GM21576 (cell line): ENCODE results near the gene CYP46A1.
"Not testable (repeated sequence)": the region's sequence is repeated elsewhere in the genome, so short reads cannot be mapped to it uniquely, and the experiment has no call there.

Experiments used
- ATAC-seq: cut with Tn5 transposase; IDR thresholded peaks from one replicate; pipeline ENCODE4 v1.9.1; 2021; ENCODE audit warnings: mild to moderate bottlenecking, moderate library complexity; ENCODE audit not compliant: unreplicated experiment

Gene CYP46A1

GRCh38 chr14:99754141-99755067 is 70.3 kb downstream of the CYP46A1 start:
- ATAC-seq = no peak

DNA sequence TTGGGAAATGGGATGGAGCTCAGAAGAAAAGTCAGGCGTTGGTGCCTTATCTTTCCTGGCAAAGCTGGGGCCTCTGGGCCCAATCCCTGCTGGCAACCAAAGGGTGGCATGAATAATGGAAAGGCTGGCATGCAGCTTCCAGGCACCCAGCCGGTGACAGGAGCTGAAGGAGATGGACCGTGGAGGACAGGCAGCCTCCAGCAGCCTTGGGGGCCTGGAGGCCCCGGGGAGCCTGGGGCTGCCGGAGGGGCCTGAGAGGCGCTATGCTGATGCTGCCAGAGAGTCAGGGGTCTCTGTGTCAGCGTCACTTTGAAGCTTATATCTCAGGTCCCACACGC is 70.9 kb downstream of the CYP46A1 start:
- ATAC-seq = no peak

DNA sequence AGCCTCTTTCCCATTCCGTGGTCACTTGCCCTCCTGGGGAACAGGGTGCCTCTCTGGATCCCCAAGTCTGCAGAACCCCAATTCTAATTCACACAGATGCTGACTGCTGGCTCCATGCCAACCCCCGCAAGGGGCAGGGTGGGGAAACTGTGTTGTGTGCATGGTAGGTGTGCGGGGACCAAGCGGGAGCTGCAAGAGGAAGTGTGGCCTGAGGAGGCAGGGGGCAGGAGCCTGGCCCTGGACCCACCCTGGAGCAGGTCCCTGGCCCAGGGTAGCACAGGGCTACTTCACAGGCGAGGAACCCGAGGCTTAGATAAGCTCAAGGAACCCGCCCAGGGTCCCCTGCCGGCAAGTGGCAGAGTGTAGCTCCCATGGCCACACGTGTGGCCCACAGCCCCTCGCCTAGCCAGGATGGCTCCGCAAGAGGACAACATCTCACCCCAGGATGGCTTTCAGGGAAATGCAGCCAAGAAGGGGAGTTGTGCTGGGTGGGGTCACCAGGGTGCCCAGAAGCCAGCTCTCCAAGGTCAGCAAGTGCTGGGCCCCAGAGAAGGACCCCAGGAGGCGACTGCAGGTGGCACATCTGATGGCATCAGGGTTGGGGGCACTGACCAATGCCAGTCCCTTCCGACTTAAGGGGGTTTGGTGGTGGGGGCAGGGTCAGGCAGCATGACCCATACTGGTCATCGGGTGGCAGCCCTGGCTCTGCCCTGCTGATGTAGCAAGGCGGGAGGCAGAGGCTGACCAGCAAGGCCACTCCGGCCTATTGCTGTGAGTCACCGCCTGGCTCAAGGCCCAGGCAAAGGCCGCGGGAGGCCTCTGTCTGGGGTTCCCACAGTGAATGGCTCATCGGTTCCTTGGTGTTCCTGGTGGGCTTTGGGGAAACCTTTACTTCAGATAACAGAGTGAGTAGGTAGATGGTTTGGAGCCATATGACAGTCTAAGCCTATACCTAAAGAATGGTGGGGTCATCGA is 71.8 kb downstream of the CYP46A1 start:
- no peak for ATAC-seq

- ATAC-seq = no peak
Observed at GRCh38 chr14:99756796-99757195, 72.7 kb downstream of the CYP46A1 start.

- no peak for ATAC-seq
Observed at GRCh38 chr14:99757331-99758070, 73.4 kb downstream of the CYP46A1 start.

GRCh38 chr14:99758121-99758821 is 74.2 kb downstream of the CYP46A1 start:
- no peak for ATAC-seq

GRCh38 chr14:99758872-99759545 is 74.9 kb downstream of the CYP46A1 start:
- no peak for ATAC-seq

- ATAC-seq = peak; percentile 43
Observed at GRCh38 chr14:99759546-99759925, 75.4 kb downstream of the CYP46A1 start.

- ATAC-seq = no peak
Observed at GRCh38 chr14:99760817-99761216, 76.7 kb downstream of the CYP46A1 start.

DNA sequence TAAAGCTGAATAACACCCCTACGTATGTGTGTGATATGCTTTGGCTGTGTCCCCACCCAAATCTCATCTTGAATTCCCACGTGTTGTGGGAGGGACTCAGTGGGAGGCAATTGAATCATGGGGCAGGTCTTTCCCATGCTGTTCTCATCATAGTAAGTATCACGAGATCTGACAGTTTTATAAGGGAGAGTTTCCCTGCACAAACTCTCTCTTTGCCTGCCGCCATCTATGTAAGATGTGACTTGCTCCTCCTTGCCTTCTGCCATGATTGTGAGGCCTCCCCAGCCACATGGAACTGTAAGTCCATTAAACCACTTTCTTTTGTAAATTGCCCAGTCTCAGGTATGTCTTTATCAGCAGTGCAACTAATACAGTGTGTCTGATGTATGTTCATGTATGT is 78.8 kb downstream of the CYP46A1 start:
- not testable (repeated sequence) for ATAC-seq

DNA sequence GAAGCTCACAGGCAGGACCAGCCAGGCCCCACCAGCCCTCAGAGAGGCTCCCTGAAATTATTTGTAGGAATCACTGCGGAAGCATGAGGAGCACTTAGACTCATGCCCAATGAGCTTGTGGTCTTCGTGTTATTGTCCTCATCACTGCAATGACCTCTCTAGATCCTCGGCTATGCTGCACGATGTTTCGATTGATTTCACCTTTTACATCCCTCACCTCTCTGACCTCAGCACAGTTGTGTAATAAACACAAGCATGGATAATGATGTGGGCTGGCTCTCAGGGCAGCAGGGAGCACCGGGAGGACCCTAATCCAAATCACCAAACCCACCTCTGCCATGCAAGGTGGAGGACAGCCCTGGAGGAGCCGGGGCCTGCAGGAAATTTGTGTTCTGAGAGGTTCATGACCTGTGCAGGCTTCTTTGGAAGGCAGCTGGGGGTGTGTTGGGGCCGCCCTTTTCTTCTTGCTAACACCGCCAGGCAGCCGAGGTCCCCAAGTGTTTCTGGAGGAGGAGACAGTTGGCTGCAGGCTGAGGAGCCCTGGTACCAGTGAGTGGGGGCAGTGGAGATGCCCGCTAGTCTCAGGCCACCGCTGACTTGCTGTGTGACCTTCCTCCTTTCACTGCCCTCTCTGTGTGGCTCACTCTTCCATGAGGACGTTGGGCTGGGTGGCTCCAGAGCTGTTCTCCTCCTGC is 79.6 kb downstream of the CYP46A1 start:
- ATAC-seq = no peak

- ATAC-seq = no peak
Observed at GRCh38 chr14:99764222-99764706, 80.2 kb downstream of the CYP46A1 start.

GRCh38 chr14:99768381-99768780 is 84.3 kb downstream of the CYP46A1 start:
- ATAC-seq = no peak

DNA sequence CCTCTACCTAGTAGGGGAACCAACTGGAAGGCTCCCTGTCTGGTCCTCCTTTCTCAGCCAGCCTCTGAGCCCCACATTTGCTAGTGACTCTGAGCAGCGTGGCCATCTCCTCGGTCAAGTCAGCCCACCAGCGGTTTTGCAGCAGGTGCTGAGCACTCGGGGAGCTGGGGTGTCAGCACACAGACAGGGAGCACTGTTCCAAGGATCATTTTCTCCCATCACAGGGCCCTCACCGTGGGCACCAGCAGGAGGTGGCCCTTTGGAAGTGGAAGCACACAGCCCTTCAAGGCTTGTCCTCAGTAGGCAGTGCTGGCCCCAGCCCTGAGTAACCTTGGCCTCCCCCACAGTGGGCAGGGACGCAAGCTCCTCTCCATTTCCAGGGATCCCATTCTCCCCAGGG is 85.0 kb downstream of the CYP46A1 start:
- no peak for ATAC-seq

DNA sequence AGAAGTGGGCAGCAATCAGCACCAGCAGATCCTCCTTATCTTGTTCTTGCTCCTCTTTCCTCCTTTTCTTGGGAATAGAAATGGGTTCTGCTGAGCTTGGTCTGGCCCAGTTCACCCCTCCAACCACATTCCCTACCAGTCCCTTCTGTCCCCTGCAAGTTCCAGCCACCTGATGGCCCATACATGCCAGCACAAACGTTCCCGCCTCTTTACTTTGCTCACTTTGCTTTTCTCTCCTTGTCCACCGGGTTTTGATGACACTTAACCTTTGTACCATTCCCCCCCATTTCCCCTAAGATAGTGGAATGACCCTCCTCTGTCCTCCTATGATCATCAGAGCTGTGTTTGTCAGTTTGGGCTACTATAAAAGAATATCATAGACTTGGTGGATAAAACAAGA is 85.7 kb downstream of the CYP46A1 start:
- ATAC-seq = no peak

DNA sequence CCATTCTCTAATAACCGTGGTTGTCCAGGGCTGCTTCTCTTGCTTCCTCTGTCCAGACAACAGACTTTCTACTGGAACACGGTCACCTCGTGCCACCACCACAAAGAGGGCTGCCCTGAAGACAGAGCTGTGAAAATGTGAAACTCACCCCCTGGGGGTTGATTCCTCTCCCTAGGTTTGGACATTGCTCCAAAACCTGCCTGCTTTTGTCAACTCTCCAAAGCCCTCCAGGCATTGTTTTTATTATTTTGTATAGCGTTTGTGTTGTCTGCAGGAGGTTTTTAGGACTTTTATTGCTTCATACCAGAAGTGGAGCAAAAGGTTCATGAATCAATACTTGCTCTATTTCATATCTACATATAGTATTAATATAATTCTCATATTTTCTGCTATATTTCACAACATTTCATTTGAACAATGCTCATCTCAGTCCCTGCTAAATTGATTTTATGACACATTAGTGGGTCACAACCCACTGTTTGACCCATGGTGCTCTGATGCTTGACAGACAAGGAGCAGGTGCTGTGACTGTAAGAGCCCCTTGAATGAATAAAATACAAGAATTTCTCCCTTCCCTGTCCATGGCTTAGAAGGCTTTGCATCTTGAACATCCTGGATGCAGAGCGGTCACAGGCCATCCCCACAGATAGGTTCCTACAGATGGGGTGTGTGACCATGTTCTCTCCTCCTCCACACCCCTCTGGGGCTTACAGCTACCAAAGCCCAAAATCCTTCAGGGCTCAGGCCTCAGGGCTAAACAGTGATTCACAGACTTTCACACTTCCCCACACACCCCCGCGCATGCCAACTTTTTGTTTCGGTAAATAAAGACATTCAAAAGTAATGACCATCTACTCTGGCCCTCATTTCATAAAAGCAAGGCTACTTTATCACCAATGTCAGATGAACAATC is 88.5 kb downstream of the CYP46A1 start:
- ATAC-seq = no peak

GRCh38 chr14:99773521-99774497 is 89.7 kb downstream of the CYP46A1 start:
- no peak for ATAC-seq
